Neural cell (in vitro differentiated cells): ENCODE results near the gene ATP2A1. TPM values are rescaled to one million over a fixed set of nuclear protein-coding genes. Genes with fewer than 3 reads are reported as not detected.

Experiments
- H2AFZ ChIP-seq: fragments of 200-600, 300-800 bp; sonication (generic), shearing (Covaris generic); 2 replicates; pipeline ENCODE4 v1.6.0; 2014; ENCODE audit warnings: low read depth, mild to moderate bottlenecking, antibody characterized with exemption, low read length, moderate library complexity
- H3F3A ChIP-seq: fragments of 200-600 bp; shearing (Covaris generic); 2 replicates; pipeline ENCODE4 v1.6.1; 2016; ENCODE audit warnings: mild to moderate bottlenecking, moderate library complexity, mixed read lengths, antibody characterized with exemption, low read length; ENCODE audit not compliant: insufficient read depth, poor library complexity, severe bottlenecking
- H3K27ac ChIP-seq: fragments of 200-600, 300-800 bp; sonication (generic), shearing (Covaris generic); 2 replicates; pipeline ENCODE4 v1.5.1; 2014; ENCODE audit warnings: mild to moderate bottlenecking, low read length, moderate library complexity
- H3K27me3 ChIP-seq: fragments of 300-800, 200-600 bp; sonication (generic), shearing (Covaris generic); 2 replicates; pipeline ENCODE4 v1.6.0; 2014; ENCODE audit warnings: mild to moderate bottlenecking, low read depth, low read length, moderate library complexity; ENCODE audit not compliant: insufficient read depth
- H3K36me3 ChIP-seq: fragments of 300-800, 200-600 bp; sonication (generic), shearing (Covaris generic); 2 replicates; pipeline ENCODE4 v1.5.1; 2014; ENCODE audit warnings: mild to moderate bottlenecking, antibody characterized with exemption, low read length, moderate library complexity; ENCODE audit not compliant: insufficient read depth
- H3K4me2 ChIP-seq: fragments of 300-800, 200-600 bp; sonication (generic), shearing (Covaris generic); 2 replicates; pipeline ENCODE4 v1.6.0; 2014; ENCODE audit warnings: mild to moderate bottlenecking, low read length
- H3K4me3 ChIP-seq: fragments of 300-800, 200-600 bp; sonication (generic), shearing (Covaris generic); 2 replicates; pipeline ENCODE4 v1.5.1; 2014; ENCODE audit warnings: mild to moderate bottlenecking, low read length, moderate library complexity
- H3K79me2 ChIP-seq: fragments of 200-600 bp; shearing (Covaris generic); replicated peaks from 2 replicates; pipeline ENCODE4 v1.6.0; 2014; ENCODE audit warnings: mild to moderate bottlenecking, low read length, moderate library complexity; ENCODE audit not compliant: insufficient read depth
- H3K9ac ChIP-seq: fragments of 300-800, 200-600 bp; sonication (generic), shearing (Covaris generic); 2 replicates; pipeline ENCODE4 v1.6.1; 2016; ENCODE audit warnings: mild to moderate bottlenecking, low read length, mixed read lengths
- H3K9me2 ChIP-seq: fragments of 200-600 bp; shearing (Covaris generic); 2 replicates; pipeline ENCODE4 v1.6.1; 2016; ENCODE audit warnings: mild to moderate bottlenecking, low read length, mixed read lengths; ENCODE audit not compliant: insufficient read depth
- H3K9me3 ChIP-seq: fragments of 200-600, 300-800 bp; sonication (generic), shearing (Covaris generic); 2 replicates; pipeline ENCODE4 v1.6.1; 2016; ENCODE audit warnings: mild to moderate bottlenecking, mixed run types, low read length, moderate library complexity, mixed read lengths
- H4K20me1 ChIP-seq: fragments of 200-600 bp; shearing (Covaris generic); 2 replicates; pipeline ENCODE4 v1.6.1; 2016; ENCODE audit warnings: mild to moderate bottlenecking, mixed run types; ENCODE audit not compliant: insufficient read depth
- CTCF ChIP-seq: fragments of 450-650 bp; IDR thresholded peaks from 2 replicates; pipeline ENCODE4 v1.5.1; 2014; ENCODE audit warnings: antibody characterized with exemption, mild to moderate bottlenecking, moderate library complexity; ENCODE audit not compliant: poor library complexity, severe bottlenecking
- EP300 ChIP-seq: fragments of 450-650 bp; conservative IDR thresholded peaks from 2 replicates; pipeline ENCODE4 v1.6.1; 2014; ENCODE audit warnings: antibody characterized with exemption, mild to moderate bottlenecking, moderate library complexity; ENCODE audit not compliant: poor library complexity, severe bottlenecking
- EZH2 ChIP-seq: fragments of 200-600, 300-800 bp; shearing (Covaris generic), sonication (generic); IDR thresholded peaks from 2 replicates; pipeline ENCODE4 v1.6.1; 2014; ENCODE audit warnings: antibody characterized with exemption, low read length, borderline replicate concordance, mild to moderate bottlenecking; ENCODE audit not compliant: insufficient read depth, poor library complexity, severe bottlenecking
- MXI1 ChIP-seq: fragments of 450-650 bp; conservative IDR thresholded peaks from 2 replicates; pipeline ENCODE4 v1.6.1; 2014; ENCODE audit warnings: antibody characterized with exemption, mild to moderate bottlenecking; ENCODE audit not compliant: poor library complexity, severe bottlenecking
- POLR2AphosphoS5 ChIP-seq: IDR thresholded peaks from 2 replicates; pipeline ENCODE4 v1.6.1; 2012
- RAD21 ChIP-seq: fragments of 450-650 bp; conservative IDR thresholded peaks from 2 replicates; pipeline ENCODE4 v1.6.1; 2014; ENCODE audit warnings: antibody characterized with exemption, mild to moderate bottlenecking, moderate library complexity
- SMC3 ChIP-seq: fragments of 450-650 bp; conservative IDR thresholded peaks from 2 replicates; pipeline ENCODE4 v1.6.1; 2014; ENCODE audit warnings: antibody characterized with exemption, mild to moderate bottlenecking, moderate library complexity; ENCODE audit not compliant: poor library complexity
- TAF1 ChIP-seq: IDR thresholded peaks from 2 replicates; pipeline ENCODE4 v1.6.1; 2012; ENCODE audit warnings: low read depth
- polyA plus RNA-seq: library from polyadenylated mRNA; depleted of rRNA; stranded (reverse); fragments of >200 nt; gene quantifications from 2 replicates; pipeline ENCODE4 v1.2.3, GENCODE V29; 2014
- TF ChIP-seq, protein P1 (sequence below): IDR thresholded peaks from 2 replicates; pipeline ENCODE4 v1.6.1; 2012; ENCODE audit warnings: borderline replicate concordance

Gene ATP2A1
- polyA plus RNA-seq, 1 donor from 2014 or later, result 0.06 TPM

DNA sequence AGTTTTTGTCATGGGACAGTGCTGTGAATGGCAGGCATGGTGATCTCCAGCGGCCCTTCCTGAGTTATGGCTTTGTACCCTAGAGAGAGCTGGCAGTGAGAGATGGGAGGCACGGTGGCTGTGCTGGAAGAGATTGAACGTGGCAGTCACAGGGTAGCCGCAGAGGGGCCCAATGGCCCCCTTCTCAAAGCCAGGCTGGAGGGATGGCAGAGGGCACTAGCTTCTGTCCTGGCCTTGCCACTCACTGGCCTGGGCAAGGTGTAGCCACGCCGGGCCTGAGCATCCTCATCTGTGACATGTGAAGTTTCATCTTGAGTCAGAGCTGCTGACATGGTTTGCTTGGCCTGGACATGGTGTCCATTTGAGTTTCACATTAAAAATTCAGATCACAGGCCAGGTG, 3.9 kb upstream of the ATP2A1 start:
- no peaks in the 10 kb centered on the region for H3K27me3 ChIP-seq
- H3K4me3 ChIP-seq, result no peak overlapping the region
- H3K4me2 ChIP-seq, result no peak overlapping the region
- H3K9me3 ChIP-seq, result no peaks in the 10 kb centered on the region
- H3K9me2 ChIP-seq, result no peaks in the 10 kb centered on the region
- H3F3A ChIP-seq, result no peaks in the 10 kb centered on the region
- no peaks in the 10 kb centered on the region for H3K79me2 ChIP-seq
- peaks cover 5% of the 10 kb centered on the region for H3K36me3 ChIP-seq
- H3K9ac ChIP-seq, result no peak overlapping the region
- TF ChIP-seq TAF1 (no peak), EZH2 (no peak), RAD21 (no peak)
- H3K27ac ChIP-seq, result no peak overlapping the region
- no peak overlapping the region for H2AFZ ChIP-seq
- no peaks in the 10 kb centered on the region for H4K20me1 ChIP-seq

GRCh38 chr16:28875134-28876018, 2.9 kb upstream of the ATP2A1 start:
- Histone ChIP-seq H3K4me3 (no peak overlapping the region), H2AFZ (no peak overlapping the region), H3K79me2 (no peaks in the 10 kb centered on the region), H3K9me3 (no peaks in the 10 kb centered on the region), H3K27me3 (no peaks in the 10 kb centered on the region), H3K27ac (no peak overlapping the region), H4K20me1 (no peaks in the 10 kb centered on the region), H3K36me3 (no peaks in the 10 kb centered on the region), H3K9ac (no peak overlapping the region), H3K4me2 (no peak overlapping the region), H3K9me2 (no peaks in the 10 kb centered on the region), H3F3A (no peaks in the 10 kb centered on the region)
- TF ChIP-seq SMC3 (no peak), RAD21 (no peak), POLR2AphosphoS5 (no peak), CTCF (no peak), MXI1 (no peak), EZH2 (no peak), EP300 (no peak), TAF1 (no peak)
- TF ChIP-seq, protein P1, sequence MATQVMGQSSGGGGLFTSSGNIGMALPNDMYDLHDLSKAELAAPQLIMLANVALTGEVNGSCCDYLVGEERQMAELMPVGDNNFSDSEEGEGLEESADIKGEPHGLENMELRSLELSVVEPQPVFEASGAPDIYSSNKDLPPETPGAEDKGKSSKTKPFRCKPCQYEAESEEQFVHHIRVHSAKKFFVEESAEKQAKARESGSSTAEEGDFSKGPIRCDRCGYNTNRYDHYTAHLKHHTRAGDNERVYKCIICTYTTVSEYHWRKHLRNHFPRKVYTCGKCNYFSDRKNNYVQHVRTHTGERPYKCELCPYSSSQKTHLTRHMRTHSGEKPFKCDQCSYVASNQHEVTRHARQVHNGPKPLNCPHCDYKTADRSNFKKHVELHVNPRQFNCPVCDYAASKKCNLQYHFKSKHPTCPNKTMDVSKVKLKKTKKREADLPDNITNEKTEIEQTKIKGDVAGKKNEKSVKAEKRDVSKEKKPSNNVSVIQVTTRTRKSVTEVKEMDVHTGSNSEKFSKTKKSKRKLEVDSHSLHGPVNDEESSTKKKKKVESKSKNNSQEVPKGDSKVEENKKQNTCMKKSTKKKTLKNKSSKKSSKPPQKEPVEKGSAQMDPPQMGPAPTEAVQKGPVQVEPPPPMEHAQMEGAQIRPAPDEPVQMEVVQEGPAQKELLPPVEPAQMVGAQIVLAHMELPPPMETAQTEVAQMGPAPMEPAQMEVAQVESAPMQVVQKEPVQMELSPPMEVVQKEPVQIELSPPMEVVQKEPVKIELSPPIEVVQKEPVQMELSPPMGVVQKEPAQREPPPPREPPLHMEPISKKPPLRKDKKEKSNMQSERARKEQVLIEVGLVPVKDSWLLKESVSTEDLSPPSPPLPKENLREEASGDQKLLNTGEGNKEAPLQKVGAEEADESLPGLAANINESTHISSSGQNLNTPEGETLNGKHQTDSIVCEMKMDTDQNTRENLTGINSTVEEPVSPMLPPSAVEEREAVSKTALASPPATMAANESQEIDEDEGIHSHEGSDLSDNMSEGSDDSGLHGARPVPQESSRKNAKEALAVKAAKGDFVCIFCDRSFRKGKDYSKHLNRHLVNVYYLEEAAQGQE, result no peak
